ENCODE results near the gene CHRNB4.
"Not testable (repeated sequence)": the region's sequence is repeated elsewhere in the genome, so short reads cannot be mapped to it uniquely, and the experiment has no call there.

The CHRNB4 gene

GRCh38 chr15:78618064-78618463 is 22.9 kb downstream of the CHRNB4 start:
- no peak for DNase-seq (ENCODE audit: low read depth in 3 of 3, low spot score in 1 of 3)

DNA sequence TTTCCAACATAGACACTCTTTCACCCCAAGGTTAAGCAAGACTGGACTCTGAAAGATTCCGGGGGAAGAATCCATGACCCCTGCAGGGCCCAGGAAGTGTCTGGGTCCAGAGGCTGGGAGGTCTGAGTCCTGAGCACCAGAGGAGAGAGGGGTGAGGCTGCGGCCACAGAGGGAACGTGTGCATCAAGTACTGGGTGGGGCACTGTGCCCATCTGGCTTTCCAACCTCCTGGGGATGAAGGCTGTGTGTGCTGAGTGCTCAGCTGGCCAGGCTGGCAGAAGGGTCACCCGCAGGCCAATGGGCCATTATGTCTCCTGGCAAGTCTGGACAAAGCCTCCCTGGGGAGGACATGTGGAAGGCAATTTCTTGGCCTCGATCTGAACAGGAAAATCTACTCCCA is 23.5 kb downstream of the CHRNB4 start:
- no peak for DNase-seq (ENCODE audit: low read depth in 3 of 3, low spot score in 1 of 3)

DNA sequence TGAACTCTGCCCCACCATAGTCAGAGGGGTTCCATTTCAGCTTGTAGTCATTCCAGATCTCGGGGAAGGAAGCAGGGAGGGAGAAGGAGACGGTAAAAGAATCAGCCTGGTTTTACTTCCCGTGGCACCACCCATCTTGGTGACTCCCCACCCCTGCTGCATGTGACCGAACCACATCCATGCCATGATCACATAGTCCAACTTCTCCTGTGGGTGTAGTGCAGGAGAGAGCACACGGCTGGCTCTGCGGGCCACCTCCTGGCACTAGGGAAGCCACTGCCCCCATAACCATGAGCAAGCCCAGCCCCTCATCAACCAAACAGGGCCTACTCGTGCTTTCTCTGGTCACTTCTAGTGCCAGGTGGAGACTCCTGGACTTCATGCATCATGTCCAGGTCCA is 23.9 kb downstream of the CHRNB4 start:
- DNase-seq (ENCODE audit: low read depth in 3 of 3, low spot score in 1 of 3), result no peak

DNA sequence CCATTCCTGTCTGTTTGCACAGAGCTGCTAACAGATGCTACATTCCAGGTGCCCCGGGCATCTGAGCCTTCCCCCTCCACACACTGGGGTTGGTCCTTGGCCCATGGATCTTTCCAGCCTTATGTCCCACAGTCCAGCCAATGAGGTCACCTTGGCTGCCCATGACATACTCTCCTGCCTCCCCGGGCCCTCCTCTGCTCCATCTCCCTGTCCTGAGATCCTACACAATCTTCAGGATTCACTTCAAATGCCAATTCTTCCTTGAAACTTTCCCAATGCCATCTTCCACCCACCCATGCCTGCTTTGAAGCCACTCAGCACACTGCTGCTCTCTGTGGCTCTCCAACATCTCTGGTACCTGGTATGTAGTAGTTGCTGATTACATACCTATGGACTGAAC is 24.5 kb downstream of the CHRNB4 start:
- DNase-seq (ENCODE audit: low read depth in 3 of 3, low spot score in 1 of 3), result no peak

DNA sequence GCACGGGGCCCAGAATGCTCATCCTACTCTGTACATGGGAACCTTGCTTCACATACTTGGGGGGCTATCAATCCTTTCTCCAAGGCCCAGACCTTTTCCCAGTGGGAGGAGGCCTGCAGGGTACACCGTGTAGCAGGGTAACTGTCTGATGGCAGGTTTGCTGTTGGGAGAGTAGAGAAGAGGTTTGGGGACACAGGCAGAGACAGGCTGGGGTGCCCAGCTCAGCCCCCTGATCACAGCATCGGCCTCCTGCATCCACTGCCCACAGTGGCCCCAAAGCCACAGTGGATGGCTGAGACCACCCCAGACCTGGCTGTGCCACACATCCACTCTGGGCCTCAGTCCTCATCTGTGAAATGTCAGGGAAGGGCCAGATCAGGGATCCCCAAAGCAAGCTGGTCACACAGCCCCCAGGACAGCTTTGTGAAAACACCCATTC is 25.8 kb downstream of the CHRNB4 start:
- no peak for DNase-seq (ENCODE audit: low read depth in 3 of 3, low spot score in 1 of 3)

DNA sequence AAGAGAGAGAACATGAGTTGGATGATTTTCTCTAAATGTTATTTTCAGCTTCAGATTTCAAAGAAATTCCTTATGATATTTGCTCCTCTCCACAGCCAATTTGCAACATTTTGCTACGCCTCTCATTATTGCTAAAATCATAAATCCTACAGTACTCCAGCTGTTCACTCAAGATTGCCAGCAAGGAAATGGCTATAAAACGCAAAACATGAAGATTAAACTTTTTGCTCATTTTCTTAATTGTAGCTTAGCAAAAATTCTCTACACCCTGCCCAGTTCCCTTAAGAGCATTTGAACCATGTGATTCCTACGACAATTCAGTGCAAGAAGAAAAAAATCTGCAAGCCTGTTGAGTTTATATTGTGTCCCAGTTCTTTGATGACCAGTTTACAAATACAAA is 27.0 kb downstream of the CHRNB4 start:
- no peak for DNase-seq (ENCODE audit: low read depth in 3 of 3, low spot score in 1 of 3)

- not testable (repeated sequence) for DNase-seq (ENCODE audit: low read depth in 3 of 3, low spot score in 1 of 3)
Observed at GRCh38 chr15:78609551-78609950, 31.5 kb downstream of the CHRNB4 start.

GRCh38 chr15:78605680-78606079 is 35.3 kb downstream of the CHRNB4 start:
- DNase-seq (ENCODE audit: low read depth in 3 of 3, low spot score in 1 of 3), result no peak

- no peak for DNase-seq (ENCODE audit: low read depth in 3 of 3, low spot score in 1 of 3)
Observed at GRCh38 chr15:78605201-78605600, 35.8 kb downstream of the CHRNB4 start.

DNA sequence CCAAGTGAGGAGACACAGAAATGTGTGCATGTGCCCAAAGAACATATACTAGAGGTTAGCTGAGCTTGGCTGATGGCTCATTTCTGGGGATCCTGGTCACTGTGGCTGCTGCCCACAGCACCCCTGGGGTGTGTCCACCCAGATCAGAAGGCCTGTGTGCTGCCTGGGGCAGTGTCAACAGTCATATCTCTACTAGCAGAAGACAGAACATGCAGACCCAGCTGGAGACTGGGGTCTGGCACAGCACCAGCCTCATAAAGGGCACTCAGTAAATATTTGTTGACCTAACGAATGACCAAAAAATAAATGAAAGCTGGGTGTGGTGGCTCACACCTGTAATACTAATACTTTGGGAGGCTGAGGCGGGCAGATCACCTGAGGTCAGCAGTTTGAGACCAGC is 36.6 kb downstream of the CHRNB4 start:
- no peak for DNase-seq (ENCODE audit: low read depth in 3 of 3, low spot score in 1 of 3)

GRCh38 chr15:78603467-78603866 is 37.5 kb downstream of the CHRNB4 start:
- no peak for DNase-seq (ENCODE audit: low read depth in 3 of 3, low spot score in 1 of 3)

- DNase-seq (ENCODE audit: low read depth in 3 of 3, low spot score in 1 of 3), result no peak
Observed at GRCh38 chr15:78599189-78599588, 41.8 kb downstream of the CHRNB4 start.

DNA sequence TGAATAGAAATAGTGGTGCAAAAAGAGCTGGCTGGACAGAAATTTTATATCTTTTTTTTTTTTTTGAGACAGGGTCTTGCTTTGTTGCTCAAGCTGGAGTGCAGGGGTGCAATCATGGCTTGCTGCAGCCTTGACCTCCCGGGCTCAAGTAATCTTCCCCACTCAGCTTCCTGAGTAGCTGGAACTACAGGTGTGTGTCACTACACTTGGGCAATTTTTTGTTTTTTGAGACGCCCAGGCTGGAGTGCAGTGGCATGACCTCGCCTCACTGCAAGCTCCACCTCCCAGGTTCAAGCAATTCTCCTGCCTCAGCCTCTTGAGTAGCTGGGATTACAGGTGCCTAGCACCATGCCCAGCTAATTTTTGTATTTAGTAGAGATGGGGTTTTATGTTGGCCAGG is 42.7 kb downstream of the CHRNB4 start:
- DNase-seq (ENCODE audit: low read depth in 3 of 3, low spot score in 1 of 3), result no peak

DNA sequence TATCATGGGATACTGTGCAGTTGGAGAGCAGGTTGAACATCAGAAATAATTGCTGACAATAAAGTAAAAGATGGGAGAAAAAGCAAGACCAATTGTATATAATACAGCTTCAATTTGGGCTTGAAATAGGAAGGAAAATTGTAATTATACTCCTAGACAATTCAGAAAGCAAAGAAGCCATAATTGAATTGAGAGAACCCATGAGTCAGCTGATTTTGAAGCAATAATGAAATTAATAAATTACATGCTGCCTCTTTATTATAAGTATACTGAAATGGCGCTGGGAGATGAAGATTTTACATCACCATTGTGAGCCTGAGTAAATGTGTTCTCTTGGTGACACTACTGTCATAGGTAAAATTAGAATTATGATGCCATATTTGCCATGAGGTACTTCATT is 43.4 kb downstream of the CHRNB4 start:
- no peak for DNase-seq (ENCODE audit: low read depth in 3 of 3, low spot score in 1 of 3)

- DNase-seq (ENCODE audit: low read depth in 3 of 3, low spot score in 1 of 3), result no peak
Observed at GRCh38 chr15:78574944-78575343, 66.1 kb downstream of the CHRNB4 start.

All from stimulated activated CD4-positive, alpha-beta T cell treated with anti-CD3 and anti-CD28 coated beads, TNF-alpha, amount 100 ng/mL, for 1 hour (primary cell).